Measurements from ENCODE around the gene ZNF358.

Gene ZNF358

DNA sequence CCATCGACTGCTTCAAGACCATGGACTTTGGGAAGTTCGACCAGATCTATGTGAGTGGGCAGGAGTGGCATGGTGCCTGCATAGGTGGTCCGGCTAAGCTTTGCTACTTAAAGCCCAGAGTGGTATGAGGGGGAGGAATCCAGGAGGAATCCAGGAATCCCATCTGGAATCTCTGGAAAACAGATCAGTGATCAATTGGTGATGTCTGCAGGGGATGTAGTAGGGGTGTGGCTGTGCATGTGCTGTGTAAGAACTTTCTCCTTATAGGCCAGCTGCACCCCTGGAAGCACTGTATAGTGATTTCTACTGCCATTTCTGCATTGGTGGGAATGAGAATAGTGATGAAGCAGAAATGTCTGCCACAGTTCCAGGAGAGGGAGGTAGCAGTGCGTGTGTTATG is 43.2 kb downstream of the ZNF358 start:
- no peak for DNase-seq (ENCODE audit: low spot score)

- no peak for DNase-seq (ENCODE audit: low spot score)
These were observed 44.4 kb downstream of the ZNF358 start for GRCh38 chr19:7560255-7560654.

- no peak for DNase-seq (ENCODE audit: low spot score)
These were observed 45.4 kb downstream of the ZNF358 start for GRCh38 chr19:7561325-7561724.

GRCh38 chr19:7562646-7563393 is 46.9 kb downstream of the ZNF358 start:
- no peak for DNase-seq (ENCODE audit: low spot score)

- DNase-seq (ENCODE audit: low spot score) = no peak
These were observed 49.0 kb downstream of the ZNF358 start for GRCh38 chr19:7564866-7565265.

DNA sequence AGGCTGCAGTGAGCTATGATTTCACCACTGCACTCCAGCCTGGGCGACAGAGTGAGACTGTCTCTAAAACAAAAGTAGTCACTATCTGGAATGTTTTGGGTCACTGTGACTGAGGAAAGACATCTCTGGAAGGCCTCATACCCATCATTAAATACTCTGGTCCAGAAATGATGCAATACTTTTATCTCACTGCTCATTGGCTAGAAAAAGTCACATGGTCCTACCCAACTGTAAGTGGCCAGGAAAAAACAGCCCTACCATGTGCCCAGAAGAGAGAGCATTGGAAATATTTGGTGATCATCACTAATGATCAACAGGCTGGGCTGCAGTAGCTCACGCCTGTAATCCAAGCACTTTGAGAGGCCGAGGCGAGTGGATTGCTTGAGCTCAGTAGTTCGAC is 49.4 kb downstream of the ZNF358 start:
- no peak for DNase-seq (ENCODE audit: low spot score)

All from globus pallidus (tissue), 1 donor.